SHP77 treated with DMSO at 0.1 percent for 48 hours (cell line): ENCODE measurements around the gene SLFN5.
"Not testable (repeated sequence)": the region's sequence is repeated elsewhere in the genome, so short reads cannot be mapped to it uniquely, and the experiment has no call there.

Source experiments
- DNase-seq: peaks from one replicate; lab custom pipeline; 2025; lab: John Stamatoyannopoulos, UW

Gene SLFN5

GRCh38 chr17:35242158-35242804, 591 bp upstream of the SLFN5 start:
- no peak for DNase-seq

- DNase-seq, result no peak
Measured at GRCh38 chr17:35243561-35244340, 879 bp downstream of the SLFN5 start.

- DNase-seq, result no peak
Measured at GRCh38 chr17:35244341-35245195, 1.7 kb downstream of the SLFN5 start.

- no peak for DNase-seq
Measured at GRCh38 chr17:35245196-35245486, 2.3 kb downstream of the SLFN5 start.

GRCh38 chr17:35252651-35253050, 9.8 kb downstream of the SLFN5 start:
- DNase-seq, result no peak

GRCh38 chr17:35254107-35254773, 11.4 kb downstream of the SLFN5 start:
- DNase-seq, result no peak

GRCh38 chr17:35255316-35255715, 12.4 kb downstream of the SLFN5 start:
- no peak for DNase-seq

- DNase-seq, result no peak
Measured at GRCh38 chr17:35256629-35257028, 13.8 kb downstream of the SLFN5 start.

- peak; percentile 86 for DNase-seq
Measured at GRCh38 chr17:35257208-35257659, 14.4 kb downstream of the SLFN5 start.

GRCh38 chr17:35259001-35259400, 16.1 kb downstream of the SLFN5 start:
- DNase-seq, result no peak

GRCh38 chr17:35265071-35265470, 22.2 kb downstream of the SLFN5 start:
- DNase-seq, result no peak

GRCh38 chr17:35265566-35266141, 22.8 kb downstream of the SLFN5 start:
- no peak for DNase-seq

GRCh38 chr17:35274167-35275066, 31.5 kb downstream of the SLFN5 start:
- not testable (repeated sequence) for DNase-seq

GRCh38 chr17:35278454-35278853, 35.6 kb downstream of the SLFN5 start:
- not testable (repeated sequence) for DNase-seq

GRCh38 chr17:35278876-35279275, 36.0 kb downstream of the SLFN5 start:
- not testable (repeated sequence) for DNase-seq

- no peak for DNase-seq
Measured at GRCh38 chr17:35283767-35284166, 40.9 kb downstream of the SLFN5 start.

- no peak for DNase-seq
Measured at GRCh38 chr17:35284955-35285354, 42.1 kb downstream of the SLFN5 start.

GRCh38 chr17:35286120-35286781, 43.4 kb downstream of the SLFN5 start:
- DNase-seq, result no peak

- DNase-seq, result no peak
Measured at GRCh38 chr17:35287286-35287811, 44.5 kb downstream of the SLFN5 start.

GRCh38 chr17:35289222-35289621, 46.4 kb downstream of the SLFN5 start:
- no peak for DNase-seq
